PC-3 (cell line): ENCODE results near the gene APOO. TPM values are rescaled to one million over a fixed set of nuclear protein-coding genes. Genes with fewer than 3 reads are reported as not detected.

Experiments
- ATAC-seq: fragments of 200-7000 bp; cut with Tn5 transposase; 2 replicates; pipeline ENCODE4 v1.9.1; 2020; ENCODE audit warnings: mild to moderate bottlenecking, moderate library complexity
- BruUV-seq: library from RNA; stranded (reverse); fragments of 400-500 nt; replicated peaks from 2 replicates; lab custom pipeline; 2021; lab: Mats Ljungman, UMichigan
- CTCF ChIA-PET: fragments of 300-600 bp; sonication (Branson Sonifier 250); formaldehyde crosslinking; loops from one replicate; lab custom pipeline; 2022; ENCODE audit warnings: antibody characterized with exemption; lab: Charles Lee
- POLR2A ChIA-PET: fragments of 300-600 bp; sonication (Branson Sonifier 250); formaldehyde crosslinking; loops from one replicate; lab custom pipeline; 2022; ENCODE audit warnings: antibody characterized with exemption; ENCODE audit not compliant: unreplicated experiment; lab: Charles Lee
- DNase-seq: peaks from one replicate; pipeline ENCODE4 v3.0.0-alpha.2; 2015
- H2AFZ ChIP-seq: fragments of 300-600 bp; sonication (generic); 2 replicates; pipeline ENCODE4 v1.6.0; 2016; ENCODE audit warnings: antibody characterized with exemption, low read length
- H3F3A ChIP-seq: fragments of 300-600 bp; sonication (generic); one replicate; pipeline ENCODE4 v1.6.0; 2017; ENCODE audit warnings: antibody characterized with exemption, low read length, control low read depth, mild to moderate bottlenecking; ENCODE audit not compliant: unreplicated experiment
- H3K27ac ChIP-seq: fragments of 300-600 bp; sonication (generic); 2 replicates; pipeline ENCODE4 v1.5.1; 2016; ENCODE audit warnings: mild to moderate bottlenecking, low read length
- H3K27me3 ChIP-seq: fragments of 300-600 bp; sonication (generic); 2 replicates; pipeline ENCODE4 v1.6.1; 2016; ENCODE audit warnings: low read length, mixed read lengths
- H3K36me3 ChIP-seq: fragments of 300-600 bp; sonication (generic); 2 replicates; pipeline ENCODE4 v1.6.1; 2016; ENCODE audit warnings: low read depth, mixed run types, low read length, mixed read lengths
- H3K4me1 ChIP-seq: fragments of 300-600 bp; sonication (generic); 2 replicates; pipeline ENCODE4 v1.5.1; 2016; ENCODE audit warnings: low read length; ENCODE audit not compliant: insufficient read depth
- H3K4me2 ChIP-seq: fragments of 300-600 bp; sonication (generic); 2 replicates; pipeline ENCODE4 v1.6.0; 2016; ENCODE audit warnings: low read length
- H3K4me3 ChIP-seq: fragments of 300-600 bp; sonication (generic); 2 replicates; pipeline ENCODE4 v1.5.1; 2016; ENCODE audit warnings: mild to moderate bottlenecking, low read length, mixed read lengths
- H3K79me2 ChIP-seq: fragments of 300-600 bp; sonication (generic); 2 replicates; pipeline ENCODE4 v1.6.1; 2017; ENCODE audit warnings: low read length, mixed read lengths
- H3K9ac ChIP-seq: fragments of 300-600 bp; sonication (generic); 2 replicates; pipeline ENCODE4 v1.6.0; 2016; ENCODE audit warnings: mild to moderate bottlenecking, low read length
- H3K9me2 ChIP-seq: fragments of 300-600 bp; sonication (generic); replicated peaks from 2 replicates; pipeline ENCODE4 v1.6.1; 2016; ENCODE audit warnings: mixed run types, low read length, mixed read lengths
- H3K9me3 ChIP-seq: fragments of 300-600 bp; sonication (generic); 2 replicates; pipeline ENCODE4 v1.6.1; 2016; ENCODE audit warnings: low read length, mixed read lengths
- H4K20me1 ChIP-seq: fragments of 300-600 bp; sonication (generic); 2 replicates; pipeline ENCODE4 v1.6.1; 2016; ENCODE audit warnings: low read length, mixed read lengths
- CTCF ChIP-seq: fragments of 300-600 bp; sonication (generic); conservative IDR thresholded peaks from 2 replicates; pipeline ENCODE4 v1.5.1; 2017; ENCODE audit warnings: antibody characterized with exemption, low read depth, mild to moderate bottlenecking, low read length
- EZH2 ChIP-seq: fragments of 300-600 bp; sonication (generic); IDR thresholded peaks from one replicate; pipeline ENCODE4 v1.6.1; 2017; ENCODE audit warnings: antibody characterized with exemption, mild to moderate bottlenecking, low read length; ENCODE audit not compliant: unreplicated experiment
- EZH2phosphoT487 ChIP-seq: fragments of 300-600 bp; sonication (generic); IDR thresholded peaks from 2 replicates; pipeline ENCODE4 v1.6.1; 2018; ENCODE audit warnings: mild to moderate bottlenecking, antibody characterized with exemption, low read length, borderline replicate concordance
- intact Hi-C: fragments of 100-400 bp; cut with micrococcal nuclease; formaldehyde crosslinking; loops from 2 replicates; pipeline ENCODE4 v1.9.0; 2023
- total RNA-seq: library from RNA; depleted of rRNA; stranded (reverse); fragments of >200 nt; gene quantifications from 2 replicates; pipeline ENCODE4 v1.2.3, GENCODE V29; 2014

APOO gene
- total RNA-seq, 1 experiment from 2014 or later = 34.0 TPM

GRCh38 chrX:23857363-23857762 is 50.4 kb downstream of the APOO start:
- Histone ChIP-seq H3K9me3 (no peaks in the 10 kb centered on the region), H2AFZ (no peak overlapping the region), H3K4me3 (no peak overlapping the region), H3K4me1 (no peaks in the 10 kb centered on the region), H3K36me3 (no peaks in the 10 kb centered on the region), H3K4me2 (no peak overlapping the region), H3K27me3 (no peaks in the 10 kb centered on the region), H3K9ac (no peak overlapping the region), H4K20me1 (no peaks in the 10 kb centered on the region), H3K27ac (no peak overlapping the region), H3K9me2 (no peaks in the 10 kb centered on the region), H3K79me2 (no peaks in the 10 kb centered on the region), H3F3A (no peaks in the 10 kb centered on the region)
- ChIA-PET CTCF (no interaction called here), POLR2A (no interaction called here)
- no TSS peak for BruUV-seq
- no peak for TF ChIP-seq EZH2phosphoT487
- TF ChIP-seq CTCF = no peak
- no peak for TF ChIP-seq EZH2
- DNase-seq = no peak
- ATAC-seq = no peak
- intact Hi-C loops = no loop called here

GRCh38 chrX:23855569-23855968 is 52.2 kb downstream of the APOO start:
- ChIA-PET POLR2A (no interaction called here), CTCF (no interaction called here)
- Histone ChIP-seq H3K4me2 (no peak overlapping the region), H3K9me3 (no peaks in the 10 kb centered on the region), H3K27ac (no peak overlapping the region), H3K4me3 (no peak overlapping the region), H3K9me2 (no peaks in the 10 kb centered on the region), H2AFZ (no peak overlapping the region), H3K36me3 (no peaks in the 10 kb centered on the region), H3K4me1 (no peaks in the 10 kb centered on the region), H3K27me3 (no peaks in the 10 kb centered on the region), H3K9ac (no peak overlapping the region), H3K79me2 (no peaks in the 10 kb centered on the region), H3F3A (no peaks in the 10 kb centered on the region), H4K20me1 (no peaks in the 10 kb centered on the region)
- ATAC-seq (no peak), DNase-seq (no peak)
- BruUV-seq = no TSS peak
- TF ChIP-seq CTCF (no peak), EZH2 (no peak), EZH2phosphoT487 (no peak)
- intact Hi-C loops = no loop called here

GRCh38 chrX:23854945-23855344 is 52.8 kb downstream of the APOO start:
- no TSS peak for BruUV-seq
- TF ChIP-seq EZH2 = no peak
- TF ChIP-seq CTCF = no peak
- TF ChIP-seq EZH2phosphoT487 = no peak
- ChIA-PET POLR2A (no interaction called here), CTCF (no interaction called here)
- Histone ChIP-seq H2AFZ (no peak overlapping the region), H3K9me2 (no peaks in the 10 kb centered on the region), H3K4me2 (no peak overlapping the region), H4K20me1 (no peaks in the 10 kb centered on the region), H3K9ac (no peak overlapping the region), H3K9me3 (no peaks in the 10 kb centered on the region), H3K27ac (no peak overlapping the region), H3F3A (no peaks in the 10 kb centered on the region), H3K27me3 (no peaks in the 10 kb centered on the region), H3K79me2 (no peaks in the 10 kb centered on the region), H3K36me3 (no peaks in the 10 kb centered on the region), H3K4me1 (no peaks in the 10 kb centered on the region), H3K4me3 (no peak overlapping the region)
- intact Hi-C loops = no loop called here
- DNase-seq (no peak), ATAC-seq (no peak)
